Breast epithelium (tissue), 3 donors: Measurements from ENCODE around the gene GLRA1.

Source experiments
- POLR2A ChIP-seq: fragments of 450-650 bp; IDR thresholded peaks from one replicate; pipeline ENCODE4 v1.6.1; 2016; ENCODE audit warnings: antibody characterized with exemption, mild to moderate bottlenecking, moderate library complexity
- TF ChIP-seq, protein P1 (sequence below), 3 donors: fragments of 450-650 bp; IDR thresholded peaks; one replicate each; pipeline ENCODE4 v1.5.1; 2016 to 2017; ENCODE audit warnings: antibody characterized with exemption in 3 of 3, mild to moderate bottlenecking in 3 of 3, moderate library complexity in 3 of 3

DNA sequence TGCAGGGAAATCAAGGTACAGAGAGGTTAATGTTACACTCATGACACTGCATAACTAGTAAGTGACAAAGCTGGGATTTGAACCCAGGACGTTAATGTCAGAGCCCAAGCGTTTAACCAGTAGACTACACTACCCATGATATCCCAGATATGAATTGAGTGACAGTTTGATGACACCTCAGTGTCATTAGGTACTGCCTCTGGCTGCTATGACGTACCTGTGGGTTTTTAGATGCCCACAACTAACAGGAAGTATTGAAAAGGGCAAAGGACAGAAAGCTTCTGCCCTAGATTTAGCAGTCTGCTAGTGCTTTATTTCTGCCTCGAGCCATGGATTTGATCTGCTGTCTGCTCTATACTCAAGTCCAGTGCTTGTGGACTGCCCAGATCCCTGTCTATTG is 56.2 kb downstream of the GLRA1 start:
- TF ChIP-seq, protein P1, sequence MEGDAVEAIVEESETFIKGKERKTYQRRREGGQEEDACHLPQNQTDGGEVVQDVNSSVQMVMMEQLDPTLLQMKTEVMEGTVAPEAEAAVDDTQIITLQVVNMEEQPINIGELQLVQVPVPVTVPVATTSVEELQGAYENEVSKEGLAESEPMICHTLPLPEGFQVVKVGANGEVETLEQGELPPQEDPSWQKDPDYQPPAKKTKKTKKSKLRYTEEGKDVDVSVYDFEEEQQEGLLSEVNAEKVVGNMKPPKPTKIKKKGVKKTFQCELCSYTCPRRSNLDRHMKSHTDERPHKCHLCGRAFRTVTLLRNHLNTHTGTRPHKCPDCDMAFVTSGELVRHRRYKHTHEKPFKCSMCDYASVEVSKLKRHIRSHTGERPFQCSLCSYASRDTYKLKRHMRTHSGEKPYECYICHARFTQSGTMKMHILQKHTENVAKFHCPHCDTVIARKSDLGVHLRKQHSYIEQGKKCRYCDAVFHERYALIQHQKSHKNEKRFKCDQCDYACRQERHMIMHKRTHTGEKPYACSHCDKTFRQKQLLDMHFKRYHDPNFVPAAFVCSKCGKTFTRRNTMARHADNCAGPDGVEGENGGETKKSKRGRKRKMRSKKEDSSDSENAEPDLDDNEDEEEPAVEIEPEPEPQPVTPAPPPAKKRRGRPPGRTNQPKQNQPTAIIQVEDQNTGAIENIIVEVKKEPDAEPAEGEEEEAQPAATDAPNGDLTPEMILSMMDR (IDR thresholded peaks at IDR 0.05), result no peak
- TF ChIP-seq POLR2A, result no peak
